GM19468 (cell line): ENCODE data around the gene TBXAS1.

Source experiments
- ATAC-seq: cut with Tn5 transposase; IDR thresholded peaks from one replicate; pipeline ENCODE4 v1.9.1; 2021; ENCODE audit warnings: mild to moderate bottlenecking, moderate library complexity, moderate number of reproducible peaks; ENCODE audit not compliant: unreplicated experiment; ENCODE audit errors: extremely low read depth

TBXAS1 gene

DNA sequence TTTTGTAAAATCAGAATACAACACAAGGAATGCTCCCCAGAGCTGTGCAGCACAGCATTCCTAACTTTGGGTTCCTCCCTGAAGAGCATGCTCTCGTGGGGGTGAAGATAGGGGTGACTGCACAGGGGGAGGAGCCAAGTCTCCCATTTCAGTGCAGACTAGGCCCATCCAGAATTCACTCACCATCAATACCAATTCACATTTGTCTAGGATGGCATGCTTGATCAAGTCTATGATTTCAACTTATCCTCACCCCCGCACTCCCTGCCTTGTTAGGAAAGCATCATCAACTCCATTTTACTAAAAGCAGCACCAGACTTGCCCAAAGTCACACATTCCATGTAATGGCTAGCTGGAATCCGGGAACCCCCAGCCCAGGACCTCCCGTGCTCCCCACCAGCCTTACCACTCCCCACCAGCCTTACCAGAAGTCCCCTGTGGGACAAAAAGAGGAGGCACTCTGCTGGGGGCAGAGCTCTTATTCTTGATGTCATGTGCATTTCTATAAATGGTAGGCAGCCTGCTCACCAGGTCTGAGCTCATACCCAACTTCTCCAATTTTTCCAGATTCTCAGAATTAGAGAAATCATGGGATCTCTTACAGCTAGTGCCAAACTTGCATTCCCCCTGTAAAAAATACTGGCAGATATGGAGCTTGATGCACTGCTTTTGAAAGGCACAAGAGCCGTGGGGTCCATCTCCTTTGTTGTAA is 227.5 kb downstream of the TBXAS1 start:
- no peak for ATAC-seq

DNA sequence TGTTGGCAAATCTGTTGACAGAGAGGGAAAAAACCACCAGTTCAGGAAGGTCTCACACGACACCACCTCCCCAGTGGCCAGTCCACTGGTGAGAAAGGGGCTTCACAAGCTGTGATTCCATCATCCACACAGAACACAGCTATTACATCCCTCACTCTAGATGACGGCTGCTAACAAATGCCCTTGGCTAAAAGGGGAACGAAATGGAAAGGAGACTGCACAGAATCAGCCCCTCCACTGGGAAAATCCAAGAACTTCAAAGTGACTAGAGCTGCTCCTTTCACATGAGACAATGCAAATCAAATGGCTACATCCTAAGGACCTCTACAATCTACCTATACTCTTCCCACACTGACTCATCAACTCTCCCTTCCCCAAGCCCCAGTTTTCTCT is 228.1 kb downstream of the TBXAS1 start:
- ATAC-seq = no peak

DNA sequence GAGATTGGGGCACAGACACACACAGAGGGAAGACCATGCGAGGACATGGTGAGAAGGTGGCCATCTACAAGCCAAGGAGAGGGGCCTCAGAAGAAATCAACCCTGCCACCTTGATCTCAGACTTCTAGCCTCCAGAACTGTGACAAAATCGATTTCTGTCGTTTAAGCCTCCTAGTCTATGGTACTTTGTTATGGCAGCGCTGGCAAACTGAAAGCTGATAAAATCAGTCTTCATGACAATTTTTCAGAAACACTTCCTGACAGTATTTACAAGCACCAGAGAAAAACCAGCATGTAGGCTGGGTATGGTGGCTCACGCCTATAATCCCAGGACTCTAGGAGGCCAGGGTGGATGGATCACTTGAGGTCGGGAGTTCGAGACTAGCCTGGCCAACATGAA is 229.5 kb downstream of the TBXAS1 start:
- ATAC-seq = no peak

DNA sequence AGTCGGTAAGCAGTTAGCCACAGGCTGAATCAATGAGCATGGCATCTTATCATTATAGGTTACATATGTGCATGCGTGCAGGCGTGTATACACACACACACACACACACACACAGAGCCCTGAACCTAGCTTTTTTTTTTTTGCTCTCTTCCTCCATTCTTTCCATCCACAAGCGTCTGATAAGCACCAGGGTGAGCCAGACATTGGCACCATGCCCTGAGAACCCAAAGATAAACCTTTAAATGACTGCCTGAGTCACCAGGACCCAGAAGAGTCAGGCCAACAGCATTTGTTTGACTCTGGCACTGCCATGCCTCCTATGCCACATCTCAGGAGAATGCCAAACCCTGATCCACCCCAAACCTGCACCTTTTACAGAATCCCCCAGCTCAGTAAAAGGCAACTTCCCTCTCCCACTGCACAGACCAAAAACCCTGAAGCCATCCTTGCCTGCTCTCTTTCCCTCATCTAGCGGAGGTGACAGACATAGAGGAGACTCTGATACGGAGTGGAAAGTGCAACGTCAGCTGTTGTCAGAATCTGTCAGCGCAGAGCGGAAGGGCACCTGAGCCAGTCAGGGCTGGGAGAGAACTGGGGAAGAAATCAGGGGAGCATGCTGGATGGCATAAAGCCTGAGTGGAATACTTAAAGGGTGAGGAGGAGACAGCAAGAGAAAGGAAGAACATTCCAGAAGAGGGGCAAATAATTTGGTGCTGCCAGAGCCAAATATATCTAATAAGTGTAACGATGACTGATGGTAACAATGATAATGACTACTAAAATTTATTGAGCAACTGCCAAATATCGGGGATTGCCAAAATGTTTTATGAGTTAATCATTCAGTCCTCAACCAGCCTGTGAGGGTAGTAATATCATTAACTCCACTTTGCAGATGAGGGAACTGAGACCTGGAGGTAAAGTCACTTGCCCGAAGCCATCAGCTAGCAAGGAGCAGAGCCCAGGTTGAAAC is 230.5 kb downstream of the TBXAS1 start:
- ATAC-seq = no peak

DNA sequence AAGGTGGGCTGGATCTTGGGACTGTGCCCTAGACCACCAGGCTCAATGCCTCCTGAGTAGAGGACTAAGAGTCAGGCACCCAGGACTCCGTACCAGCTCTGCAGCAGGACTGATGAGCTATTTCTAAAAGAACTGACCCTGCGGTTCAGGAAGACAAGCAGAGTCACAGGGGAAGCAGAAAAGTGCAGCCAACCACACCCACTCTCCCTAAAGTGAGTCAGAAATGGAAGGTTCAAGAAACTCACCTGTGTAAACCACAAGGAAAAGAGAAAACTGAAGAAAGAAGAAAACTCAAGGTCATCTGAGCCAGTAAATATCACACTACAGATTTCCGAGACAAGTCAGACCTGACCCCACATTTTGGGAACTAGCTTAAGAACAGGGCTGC is 231.2 kb downstream of the TBXAS1 start:
- ATAC-seq = no peak

DNA sequence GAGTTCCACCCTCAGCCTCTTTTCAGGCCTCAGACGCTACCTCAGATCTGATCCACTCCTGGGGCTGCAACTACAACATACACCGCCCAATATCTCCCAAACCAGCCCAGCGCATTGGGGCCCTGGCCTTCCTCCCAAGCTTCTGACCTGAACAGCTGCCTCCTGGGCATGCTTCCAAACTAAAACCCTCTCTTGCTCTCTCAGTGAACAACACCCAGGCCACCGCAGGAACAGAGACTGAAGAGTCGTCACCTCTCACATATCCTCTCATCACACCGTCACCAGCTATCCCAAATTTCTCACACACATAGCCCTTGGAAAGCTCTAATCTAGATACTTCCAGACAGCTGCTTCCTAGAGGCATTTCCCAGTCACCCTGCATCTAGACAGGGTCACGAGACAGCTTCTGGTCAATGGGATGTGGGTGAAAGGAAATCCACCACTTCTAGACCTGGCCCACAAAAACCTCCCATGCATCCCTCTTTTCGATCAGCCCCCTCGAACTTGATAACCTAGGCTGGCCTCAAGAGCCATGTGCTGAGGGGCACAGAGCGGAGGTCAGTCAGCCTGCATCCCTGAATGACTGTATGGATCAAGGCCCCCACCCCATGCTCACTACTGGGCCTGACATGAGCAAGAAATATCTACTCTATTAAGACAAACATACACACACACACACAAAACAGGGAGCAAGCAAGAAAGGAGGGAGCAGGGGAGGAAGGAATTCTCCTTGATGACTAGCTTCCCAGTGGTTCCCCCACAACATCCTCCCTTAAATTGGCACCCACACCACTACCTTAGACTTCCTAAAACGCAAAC is 231.9 kb downstream of the TBXAS1 start:
- no peak for ATAC-seq

DNA sequence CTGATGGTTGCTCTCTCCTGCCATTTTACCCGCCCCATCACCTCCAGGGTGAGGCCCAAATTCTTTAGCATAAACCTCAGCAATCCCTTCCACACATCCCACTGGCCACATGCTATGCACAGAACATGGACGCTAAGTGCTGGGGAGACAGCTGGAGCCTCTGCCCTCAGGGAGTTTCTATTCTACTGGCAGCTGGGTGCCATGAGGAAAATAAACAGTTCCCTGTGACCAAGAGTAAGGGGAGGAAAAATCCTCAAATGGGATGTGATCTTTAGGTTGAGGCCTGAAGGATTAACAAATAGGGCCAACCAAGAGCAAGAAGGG is 232.5 kb downstream of the TBXAS1 start:
- no peak for ATAC-seq

DNA sequence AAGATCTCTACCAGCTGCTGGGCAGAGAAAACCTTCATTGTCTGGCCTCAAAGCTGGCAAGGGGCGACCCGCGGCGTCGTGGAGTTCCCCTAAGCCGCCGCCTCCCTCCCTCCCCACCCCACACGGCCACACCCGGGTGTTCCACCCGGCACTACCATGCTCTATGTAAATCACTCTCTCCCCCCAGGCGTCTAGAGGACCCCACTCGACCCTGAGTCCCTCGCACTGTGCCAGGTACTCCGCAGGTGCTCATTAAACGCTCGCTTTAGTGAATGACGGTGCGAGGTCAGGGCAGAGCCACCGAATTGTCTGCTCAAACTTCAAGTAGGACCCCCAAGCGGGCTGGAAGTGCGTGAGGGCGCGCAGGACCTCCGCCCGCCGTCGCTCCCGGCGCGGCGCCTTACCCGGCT is 233.1 kb downstream of the TBXAS1 start:
- no peak for ATAC-seq

DNA sequence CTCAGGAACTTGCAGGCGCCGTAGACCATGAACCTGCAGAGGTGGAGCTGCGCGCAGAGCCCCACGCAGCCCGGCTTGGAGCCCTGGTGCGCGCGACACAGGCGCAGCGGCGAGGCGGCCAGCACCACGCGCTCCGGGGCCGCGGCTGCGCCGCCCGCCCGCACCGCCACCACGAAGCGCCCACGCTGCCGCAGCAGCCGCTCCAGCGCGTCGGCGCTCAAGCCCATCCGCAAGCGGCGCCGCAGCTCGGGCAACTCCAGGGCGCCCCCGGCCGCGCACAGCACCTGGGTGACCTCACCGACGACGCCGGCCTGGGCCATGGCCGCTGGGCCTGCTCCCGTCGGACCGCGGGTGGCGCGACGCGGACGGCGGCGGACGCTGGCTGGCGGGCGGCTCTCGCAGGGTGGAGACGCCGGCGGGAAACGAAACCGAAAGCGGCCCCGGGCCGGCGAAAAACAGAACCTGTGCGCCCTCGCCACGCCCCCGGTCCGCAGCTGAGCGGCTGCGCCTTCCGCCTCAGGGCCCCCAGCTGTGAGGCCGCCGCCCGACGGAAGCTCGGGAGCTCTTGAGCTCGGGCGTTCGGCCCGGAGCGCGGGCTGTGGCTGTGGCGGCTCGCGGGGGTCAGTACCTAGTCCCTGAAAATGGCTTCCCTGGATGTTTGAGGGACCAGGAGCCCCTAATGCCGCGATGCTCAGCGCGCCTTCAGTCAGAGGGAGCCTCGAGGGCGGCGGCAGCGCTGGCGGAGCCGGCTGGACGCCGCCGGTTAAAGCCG is 233.7 kb downstream of the TBXAS1 start, which contains the start of gene PARP12:
TSS of gene PARP12 (minus strand) at position 424 of the 772 bp plus-strand sequence. CDS start at position 320, 104 bp downstream.
- peak; percentile 78 for ATAC-seq

DNA sequence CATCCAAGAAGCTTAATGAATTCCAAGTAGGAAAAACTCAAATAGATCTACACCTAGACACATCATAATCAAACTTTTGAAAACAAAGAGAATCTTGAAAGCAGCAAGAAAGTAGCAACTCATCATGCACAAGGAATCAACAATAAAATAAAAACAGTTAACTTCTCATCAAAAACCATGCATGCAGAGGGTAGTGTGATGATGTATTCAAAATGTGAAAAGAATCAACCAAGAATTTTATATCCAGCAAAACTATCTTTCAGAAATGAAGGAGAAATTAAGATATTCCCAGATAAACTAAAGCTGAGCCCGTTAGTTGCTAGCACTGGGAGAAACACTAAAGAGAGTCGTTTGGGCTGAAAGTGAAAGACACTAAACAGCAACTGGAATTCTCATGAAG is 238.0 kb downstream of the TBXAS1 start:
- ATAC-seq = no peak

DNA sequence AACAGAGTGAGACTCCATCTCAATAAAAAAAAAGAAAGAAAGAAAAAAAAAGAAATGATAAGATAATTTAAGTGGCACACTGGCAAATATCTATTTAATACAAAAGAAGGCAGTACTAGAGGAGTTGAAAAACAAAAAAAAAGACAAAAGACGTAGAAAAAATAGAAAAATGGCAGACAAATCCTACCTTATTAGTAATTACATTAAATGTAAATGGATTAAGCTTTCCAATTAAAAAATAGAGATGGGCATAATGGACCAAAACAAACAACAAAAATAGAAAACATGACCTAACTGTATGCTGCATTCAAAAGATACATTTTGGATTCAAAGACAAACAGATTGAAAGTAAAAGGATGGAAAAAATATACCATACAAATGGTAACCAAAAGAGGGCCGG is 239.0 kb downstream of the TBXAS1 start:
- no peak for ATAC-seq

DNA sequence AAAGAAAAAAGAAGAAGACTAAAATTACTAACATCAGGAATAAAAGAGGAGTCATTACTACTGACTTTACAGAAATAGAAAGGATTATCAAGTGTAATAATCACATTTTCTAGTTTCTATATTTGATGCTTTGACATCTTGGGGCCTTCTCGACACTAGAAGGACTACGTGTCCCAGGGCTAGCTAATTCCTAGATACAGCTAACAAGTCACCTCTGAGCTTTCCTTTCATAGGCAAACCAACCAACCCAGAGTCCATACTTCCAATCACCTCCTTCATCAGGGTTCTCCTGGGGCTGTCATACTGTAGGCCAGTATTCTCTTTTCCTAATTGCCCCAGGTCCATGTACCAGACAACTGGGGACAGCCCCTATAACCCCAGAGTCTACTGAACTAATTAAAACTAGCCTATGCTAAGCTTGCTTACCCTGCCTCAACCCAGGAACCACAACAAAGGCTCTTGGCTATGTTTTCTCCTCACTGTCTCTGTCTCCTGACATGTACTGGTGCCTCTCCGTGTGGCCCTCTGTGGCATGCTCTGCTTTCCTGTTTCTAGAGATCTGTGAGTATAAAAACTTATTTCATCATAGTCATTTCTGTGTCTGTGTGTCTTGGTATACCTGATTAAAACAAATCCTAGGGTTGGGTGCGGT is 240.4 kb downstream of the TBXAS1 start:
- no peak for ATAC-seq
